ENCODE data around the gene HOMER1. TPM values are rescaled to one million over a fixed set of nuclear protein-coding genes. Genes with fewer than 3 reads are reported as not detected.
A peak's percentile ranks its signal among the peaks of the same experiment; 100 is the strongest.

Gene HOMER1
- total RNA-seq, 2 donors from 2014 or later: 2.1 to 2.2 TPM

DNA sequence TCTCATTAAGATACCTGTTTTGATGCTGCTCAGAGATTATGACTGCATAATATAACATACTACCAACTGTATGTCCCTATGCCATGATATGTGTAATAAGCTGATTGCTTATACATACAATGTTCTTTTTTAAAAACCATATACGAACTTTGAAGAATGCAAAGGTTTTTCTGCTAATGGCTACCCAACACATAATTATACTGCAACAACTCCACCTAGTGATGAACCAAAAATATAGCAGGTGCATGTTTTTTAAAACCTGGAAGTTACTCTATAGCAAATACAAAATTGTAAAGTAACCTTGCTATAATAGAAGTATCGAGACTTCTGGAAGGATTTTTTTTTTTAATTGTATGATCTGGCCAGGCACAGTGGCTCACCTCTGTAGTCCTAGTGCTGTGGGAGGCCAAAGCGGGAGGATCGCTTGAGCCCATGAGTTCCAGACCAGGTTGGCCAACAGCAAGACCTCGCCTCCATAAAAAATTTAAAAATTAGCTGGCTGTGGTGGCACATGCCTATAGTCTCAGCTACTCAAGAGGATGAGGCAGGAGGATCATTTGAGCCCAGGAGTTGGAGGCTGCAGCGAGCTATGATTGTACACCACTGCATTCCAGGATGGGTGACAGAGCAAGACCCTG lies 49.1 kb downstream of the HOMER1 start:
- no peak overlapping the region for H3K27ac Mint-ChIP-seq
- DNase-seq (no peak), ATAC-seq (peak; percentile 50)

DNA sequence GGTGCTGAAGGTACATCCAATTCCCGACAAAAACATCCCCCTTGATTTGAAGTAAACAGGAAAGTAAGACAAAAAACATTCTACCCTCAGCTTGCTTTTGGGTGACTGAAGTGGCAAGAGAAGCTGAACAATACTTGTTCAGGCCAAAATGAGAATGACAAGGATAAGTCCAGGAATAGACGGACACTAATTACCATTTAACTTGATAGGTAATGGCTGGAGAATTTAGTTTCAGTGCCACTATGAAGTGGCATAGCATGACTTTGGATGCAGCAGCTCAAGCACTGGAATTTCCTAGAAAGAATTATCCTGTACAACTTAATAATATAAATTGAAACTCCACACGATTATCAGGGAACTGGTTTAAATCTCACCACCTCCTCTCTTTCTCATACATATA lies 49.7 kb downstream of the HOMER1 start:
- Mint-ChIP-seq H3K4me1 (peaks cover 3% of the 10 kb centered on the region), H3K27ac (no peak overlapping the region), H3K4me3 (no peak overlapping the region), H3K36me3 (ENCODE audit: low read depth) (no peaks in the 10 kb centered on the region), H3K27me3 (peaks cover 30% of the 10 kb centered on the region)
- ATAC-seq (no peak), DNase-seq (no peak)
- H3K9me3 ChIP-seq (ENCODE audit: control insufficient read depth, low read length, poor library complexity, severe bottlenecking): no peaks in the 10 kb centered on the region

More for the DNA sequence above, 49.1 kb downstream of the HOMER1 start:
- H3K4me3 Mint-ChIP-seq: no peak overlapping the region
- H3K4me1 Mint-ChIP-seq: peaks cover 3% of the 10 kb centered on the region
- peaks cover 30% of the 10 kb centered on the region for H3K27me3 Mint-ChIP-seq
- H3K36me3 Mint-ChIP-seq (ENCODE audit: low read depth): no peaks in the 10 kb centered on the region
- no peaks in the 10 kb centered on the region for H3K9me3 ChIP-seq (ENCODE audit: control insufficient read depth, low read length, poor library complexity, severe bottlenecking)

DNA sequence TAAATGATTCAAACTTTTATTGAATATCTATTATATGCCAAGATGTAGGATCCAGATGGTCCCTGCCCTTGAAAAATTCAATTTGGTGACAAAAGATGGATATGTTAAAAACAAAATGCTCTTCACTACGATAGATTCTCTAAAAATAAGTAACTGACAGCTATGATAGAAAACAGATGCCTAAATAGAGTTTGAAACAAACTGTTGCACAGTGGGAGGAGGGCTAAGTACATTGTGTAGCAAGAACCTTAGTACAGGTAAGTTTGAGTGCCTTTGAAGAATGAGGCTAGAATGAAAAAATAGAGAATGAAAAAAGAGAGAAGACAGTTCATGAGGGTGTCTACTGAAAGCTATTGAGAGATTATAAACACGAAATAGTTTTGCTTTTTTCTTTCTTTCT lies 54.3 kb downstream of the HOMER1 start:
- Mint-ChIP-seq H3K27ac (no peak overlapping the region), H3K4me3 (no peak overlapping the region), H3K27me3 (peaks cover 35% of the 10 kb centered on the region), H3K4me1 (peaks cover 2% of the 10 kb centered on the region), H3K36me3 (ENCODE audit: low read depth) (no peaks in the 10 kb centered on the region)
- DNase-seq: no peak
- no peaks in the 10 kb centered on the region for H3K9me3 ChIP-seq (ENCODE audit: control insufficient read depth, low read length, poor library complexity, severe bottlenecking)
- ATAC-seq: no peak

DNA sequence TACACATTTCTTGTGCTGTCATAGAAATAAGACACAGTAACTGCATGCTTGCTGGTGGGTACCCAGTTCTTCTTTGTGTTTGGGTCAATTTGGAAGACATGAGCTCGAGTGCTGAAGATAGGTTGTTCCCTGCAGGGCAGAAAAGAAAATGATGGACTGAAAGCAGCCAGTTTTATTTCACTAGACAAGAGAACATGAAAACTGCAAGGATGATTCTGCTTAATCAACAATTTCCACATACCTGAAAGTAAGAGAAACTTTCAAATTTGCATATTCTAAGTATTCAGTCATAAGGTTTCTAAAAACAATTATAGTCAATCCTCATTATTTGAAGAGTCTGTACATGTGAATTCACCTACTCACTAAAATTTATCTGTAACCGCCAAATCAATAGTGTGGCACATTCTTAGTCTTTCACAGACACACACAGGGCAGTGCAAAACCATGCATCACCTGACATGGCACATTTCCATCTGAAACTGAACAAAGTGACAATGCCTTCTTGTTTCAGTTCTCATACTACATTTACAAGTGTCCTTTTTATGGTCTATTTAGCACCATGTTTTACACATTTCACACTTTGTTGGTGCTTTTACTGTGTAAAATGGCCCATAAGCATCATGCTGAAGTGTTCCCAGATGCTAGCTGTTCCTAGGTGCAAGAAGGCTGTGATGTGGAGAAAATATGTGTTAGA lies 56.9 kb downstream of the HOMER1 start:
- Mint-ChIP-seq H3K27ac (no peak overlapping the region), H3K4me1 (no peaks in the 10 kb centered on the region), H3K36me3 (ENCODE audit: low read depth) (no peaks in the 10 kb centered on the region), H3K4me3 (no peak overlapping the region), H3K27me3 (peaks cover 30% of the 10 kb centered on the region)
- DNase-seq (no peak), ATAC-seq (no peak)
- no peaks in the 10 kb centered on the region for H3K9me3 ChIP-seq (ENCODE audit: control insufficient read depth, low read length, poor library complexity, severe bottlenecking)

DNA sequence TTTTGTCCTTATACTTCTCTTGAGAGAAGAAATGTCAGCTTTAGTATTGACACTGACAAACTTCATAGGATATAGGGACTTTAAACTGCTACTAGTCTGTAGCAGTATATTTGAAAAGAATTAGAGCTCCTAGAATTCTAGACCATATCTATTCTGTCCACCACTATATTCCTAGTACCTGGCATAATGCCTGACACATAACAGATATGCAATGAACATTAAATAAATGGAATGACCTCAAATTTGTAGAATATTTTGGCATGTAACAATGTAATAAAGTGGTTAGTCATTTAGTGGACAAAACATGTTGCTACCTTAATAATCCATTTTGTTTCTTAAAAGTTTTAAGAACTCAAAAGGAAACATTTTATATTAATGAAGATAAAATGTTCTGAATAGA lies 57.5 kb downstream of the HOMER1 start:
- Mint-ChIP-seq H3K4me1 (no peaks in the 10 kb centered on the region), H3K36me3 (ENCODE audit: low read depth) (no peaks in the 10 kb centered on the region), H3K27me3 (peaks cover 30% of the 10 kb centered on the region), H3K27ac (no peak overlapping the region), H3K4me3 (no peak overlapping the region)
- DNase-seq (no peak), ATAC-seq (no peak)
- no peaks in the 10 kb centered on the region for H3K9me3 ChIP-seq (ENCODE audit: control insufficient read depth, low read length, poor library complexity, severe bottlenecking)

DNA sequence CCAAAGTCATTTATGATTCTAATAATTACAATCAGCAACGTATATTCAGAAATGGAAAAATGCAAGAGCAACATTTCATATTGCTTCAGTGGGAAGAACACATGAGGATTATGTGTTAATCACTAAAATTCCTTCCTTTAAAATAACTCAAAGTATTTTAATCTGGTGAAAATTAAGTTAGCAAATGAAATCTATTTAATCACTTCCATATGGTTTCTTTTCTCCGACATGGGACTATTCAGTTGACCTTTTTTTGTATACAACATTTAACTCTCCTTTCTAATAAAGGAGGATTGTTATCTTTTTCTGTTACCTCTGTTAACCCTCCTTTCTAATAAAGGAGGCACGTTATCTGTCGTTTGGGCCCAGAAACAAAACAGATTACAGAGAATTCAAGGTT lies 59.9 kb downstream of the HOMER1 start:
- ATAC-seq (no peak), DNase-seq (no peak)
- peaks cover 19% of the 10 kb centered on the region for H3K27me3 Mint-ChIP-seq
- H3K36me3 Mint-ChIP-seq (ENCODE audit: low read depth): no peaks in the 10 kb centered on the region
- no peaks in the 10 kb centered on the region for H3K4me1 Mint-ChIP-seq
- no peak overlapping the region for H3K27ac Mint-ChIP-seq
- no peaks in the 10 kb centered on the region for H3K9me3 ChIP-seq (ENCODE audit: control insufficient read depth, low read length, poor library complexity, severe bottlenecking)
- no peak overlapping the region for H3K4me3 Mint-ChIP-seq

DNA sequence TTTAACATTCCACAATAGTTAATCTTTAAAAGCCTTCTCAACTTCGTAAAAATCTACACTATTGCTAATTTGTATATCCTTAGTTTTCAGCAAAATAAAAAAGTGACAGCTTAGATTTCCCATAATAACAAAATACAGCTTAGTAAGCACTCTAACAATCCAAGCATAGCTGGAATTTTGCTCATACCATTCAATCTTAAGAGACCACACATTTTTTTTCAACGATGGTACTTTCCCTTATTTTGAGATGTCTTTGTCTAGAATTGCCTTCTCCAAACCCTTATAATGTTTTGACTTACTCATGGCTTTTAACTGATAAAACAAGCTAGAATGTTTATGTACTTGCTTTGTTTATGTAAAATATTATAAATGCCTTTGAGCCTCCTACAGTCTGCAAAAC lies 65.6 kb downstream of the HOMER1 start:
- Mint-ChIP-seq H3K4me1 (no peaks in the 10 kb centered on the region), H3K36me3 (ENCODE audit: low read depth) (no peaks in the 10 kb centered on the region), H3K27ac (no peak overlapping the region), H3K4me3 (no peak overlapping the region), H3K27me3 (peaks cover 11% of the 10 kb centered on the region)
- no peaks in the 10 kb centered on the region for H3K9me3 ChIP-seq (ENCODE audit: control insufficient read depth, low read length, poor library complexity, severe bottlenecking)
- no peak for DNase-seq
- no peak for ATAC-seq

DNA sequence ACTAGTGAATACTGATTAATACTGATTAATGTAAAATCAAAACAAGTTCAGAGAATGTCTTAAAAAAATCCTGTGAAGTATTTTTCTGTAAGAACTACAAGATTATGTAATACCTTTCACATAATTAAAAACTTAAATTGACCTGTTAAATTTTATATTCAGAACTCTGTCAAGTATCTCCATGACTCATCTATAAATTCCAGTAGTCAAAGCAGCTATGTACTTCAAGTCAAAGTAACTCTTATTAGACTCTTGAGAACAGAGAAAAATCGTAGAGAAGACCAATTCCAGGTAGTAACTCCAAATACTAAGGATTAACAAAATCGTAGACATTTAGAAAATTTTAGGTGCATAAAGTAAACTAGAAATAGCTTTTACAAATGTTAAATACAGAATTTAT lies 77.1 kb downstream of the HOMER1 start:
- Mint-ChIP-seq H3K27ac (no peak overlapping the region), H3K36me3 (ENCODE audit: low read depth) (no peaks in the 10 kb centered on the region), H3K27me3 (no peaks in the 10 kb centered on the region), H3K4me3 (no peak overlapping the region), H3K4me1 (no peaks in the 10 kb centered on the region)
- ATAC-seq (no peak), DNase-seq (no peak)
- no peaks in the 10 kb centered on the region for H3K9me3 ChIP-seq (ENCODE audit: control insufficient read depth, low read length, poor library complexity, severe bottlenecking)

DNA sequence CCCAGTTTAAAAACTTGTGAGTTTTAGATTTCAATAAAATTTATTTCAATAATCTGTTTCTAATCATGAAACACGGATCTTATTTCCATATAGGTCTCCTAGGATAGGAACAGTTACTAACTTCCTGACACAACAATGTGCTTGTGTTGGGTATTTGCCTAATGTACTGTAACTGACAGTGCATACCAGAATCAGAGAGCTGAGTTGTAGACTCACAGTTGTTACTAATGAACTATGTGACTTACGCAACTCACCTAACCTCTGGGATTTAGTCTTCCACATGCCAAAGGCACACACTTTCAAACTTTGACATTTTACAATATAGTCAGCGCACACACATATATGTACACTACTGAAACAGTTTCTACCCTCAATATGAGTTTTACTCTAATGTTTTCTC lies 77.7 kb downstream of the HOMER1 start:
- DNase-seq (no peak), ATAC-seq (no peak)
- Mint-ChIP-seq H3K27ac (no peak overlapping the region), H3K4me3 (no peak overlapping the region), H3K36me3 (ENCODE audit: low read depth) (no peaks in the 10 kb centered on the region), H3K27me3 (no peaks in the 10 kb centered on the region), H3K4me1 (no peaks in the 10 kb centered on the region)
- H3K9me3 ChIP-seq (ENCODE audit: control insufficient read depth, low read length, poor library complexity, severe bottlenecking): no peaks in the 10 kb centered on the region

DNA sequence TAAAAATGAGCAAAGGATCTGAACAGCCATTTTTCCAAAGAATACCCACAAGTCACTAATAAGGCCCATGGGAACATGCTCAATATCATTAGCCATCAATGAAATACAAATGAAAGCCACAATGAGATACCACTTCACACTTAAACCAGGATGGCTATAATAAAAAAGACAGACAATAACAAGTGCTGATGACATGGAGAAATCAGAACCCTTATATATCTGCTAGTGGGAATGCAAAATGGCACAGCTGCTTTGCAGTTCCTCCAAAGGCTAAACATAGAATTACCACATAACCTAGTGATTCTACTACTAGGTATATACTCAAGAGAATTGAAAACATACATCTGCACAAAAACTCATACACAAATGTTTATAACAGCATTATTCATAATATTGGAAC lies 83.7 kb downstream of the HOMER1 start:
- H3K27me3 Mint-ChIP-seq: peaks cover under 1% of the 10 kb centered on the region
- no peaks in the 10 kb centered on the region for H3K9me3 ChIP-seq (ENCODE audit: control insufficient read depth, low read length, poor library complexity, severe bottlenecking)
- no peaks in the 10 kb centered on the region for H3K4me1 Mint-ChIP-seq
- H3K36me3 Mint-ChIP-seq (ENCODE audit: low read depth): no peaks in the 10 kb centered on the region
- H3K27ac Mint-ChIP-seq: no peak overlapping the region
- no peak for ATAC-seq
- DNase-seq: no peak
- no peak overlapping the region for H3K4me3 Mint-ChIP-seq

DNA sequence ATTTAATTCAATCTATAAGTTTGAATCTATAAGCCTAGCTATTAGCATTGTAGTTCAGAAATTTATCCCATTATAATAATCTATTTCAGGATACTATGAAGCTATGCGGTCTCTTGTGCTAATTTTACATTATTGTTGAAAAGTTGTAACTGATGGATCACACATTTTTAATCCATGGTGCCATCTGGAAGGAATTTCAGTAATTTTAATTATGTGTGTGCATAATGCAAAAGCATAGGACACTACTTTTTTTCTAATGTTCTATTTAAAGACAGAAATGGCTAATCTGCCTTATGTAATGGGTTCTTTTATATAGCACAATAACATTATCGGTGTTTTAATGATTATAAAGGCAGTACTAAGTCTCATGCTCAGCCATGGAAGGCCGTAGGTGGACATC lies 90.6 kb downstream of the HOMER1 start:
- DNase-seq (no peak), ATAC-seq (no peak)
- peaks cover 5% of the 10 kb centered on the region for H3K27me3 Mint-ChIP-seq
- no peaks in the 10 kb centered on the region for H3K36me3 Mint-ChIP-seq (ENCODE audit: low read depth)
- no peak overlapping the region for H3K4me3 Mint-ChIP-seq
- no peak overlapping the region for H3K27ac Mint-ChIP-seq
- H3K4me1 Mint-ChIP-seq: no peaks in the 10 kb centered on the region
- no peaks in the 10 kb centered on the region for H3K9me3 ChIP-seq (ENCODE audit: control insufficient read depth, low read length, poor library complexity, severe bottlenecking)

DNA sequence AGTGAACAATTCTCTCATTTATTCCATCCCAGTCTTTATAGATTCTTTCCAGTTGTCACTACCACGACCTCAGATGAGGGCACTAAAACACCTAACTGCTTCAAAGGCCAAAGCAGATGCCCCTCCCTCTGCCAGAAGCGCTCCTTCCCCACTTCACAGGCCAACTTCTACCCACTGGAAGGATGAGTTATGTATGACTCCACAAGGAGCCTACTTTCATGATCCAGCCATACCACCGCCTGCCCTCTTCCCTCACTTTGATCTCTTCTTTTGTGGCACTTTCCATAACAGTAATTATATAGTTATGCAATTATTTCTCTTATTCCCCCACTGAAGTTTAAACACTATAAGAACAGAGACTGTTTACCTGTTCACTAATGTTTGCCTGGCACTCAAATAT lies 93.7 kb downstream of the HOMER1 start:
- no peaks in the 10 kb centered on the region for H3K4me1 Mint-ChIP-seq
- H3K4me3 Mint-ChIP-seq: no peak overlapping the region
- H3K36me3 Mint-ChIP-seq (ENCODE audit: low read depth): no peaks in the 10 kb centered on the region
- no peak for DNase-seq
- H3K27ac Mint-ChIP-seq: no peak overlapping the region
- no peak for ATAC-seq
- H3K9me3 ChIP-seq (ENCODE audit: control insufficient read depth, low read length, poor library complexity, severe bottlenecking): no peaks in the 10 kb centered on the region
- H3K27me3 Mint-ChIP-seq: peaks cover 5% of the 10 kb centered on the region

DNA sequence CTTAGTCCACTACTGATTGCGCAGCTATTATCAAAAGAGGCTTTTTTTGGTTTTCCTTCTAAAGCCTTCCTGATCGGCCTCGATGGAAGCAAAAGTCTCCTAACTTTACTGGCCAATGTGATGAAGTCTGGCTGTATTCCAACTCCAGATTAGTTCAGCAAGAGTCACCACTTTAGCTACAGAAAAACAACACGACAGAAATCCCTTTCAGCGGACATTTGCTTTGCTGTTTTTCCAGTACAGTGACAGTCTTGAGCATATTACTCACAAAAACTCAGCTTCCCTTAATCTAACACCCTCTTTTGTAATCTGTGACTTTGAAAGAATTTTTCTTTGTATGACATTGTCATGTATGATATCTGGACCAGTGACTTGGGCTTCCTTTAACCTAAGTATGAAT lies 95.7 kb downstream of the HOMER1 start:
- H3K27ac Mint-ChIP-seq: no peak overlapping the region
- no peak for DNase-seq
- no peaks in the 10 kb centered on the region for H3K36me3 Mint-ChIP-seq (ENCODE audit: low read depth)
- no peaks in the 10 kb centered on the region for H3K27me3 Mint-ChIP-seq
- ATAC-seq: no peak
- no peaks in the 10 kb centered on the region for H3K9me3 ChIP-seq (ENCODE audit: control insufficient read depth, low read length, poor library complexity, severe bottlenecking)
- H3K4me1 Mint-ChIP-seq: no peaks in the 10 kb centered on the region
- no peak overlapping the region for H3K4me3 Mint-ChIP-seq

DNA sequence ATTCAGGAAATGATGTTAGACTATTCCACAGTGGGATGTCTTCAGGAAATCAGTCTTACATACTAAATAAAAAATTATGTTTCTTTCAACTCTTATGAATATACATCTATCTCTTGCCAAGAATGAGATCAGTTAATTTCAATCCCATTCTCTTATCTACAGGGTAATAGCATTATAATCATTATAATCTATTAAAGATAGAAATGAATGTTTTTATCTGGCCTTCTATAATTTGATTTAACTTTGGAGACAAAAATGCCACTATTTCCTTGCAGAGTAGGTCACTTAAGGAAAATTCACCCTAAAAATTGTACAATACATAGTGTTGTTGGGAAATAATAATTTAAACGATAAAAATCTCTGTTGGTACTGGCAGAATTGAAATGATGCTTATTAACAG lies 96.4 kb downstream of the HOMER1 start:
- Mint-ChIP-seq H3K27ac (no peak overlapping the region), H3K27me3 (no peaks in the 10 kb centered on the region), H3K36me3 (ENCODE audit: low read depth) (no peaks in the 10 kb centered on the region), H3K4me1 (peaks cover 5% of the 10 kb centered on the region), H3K4me3 (no peak overlapping the region)
- no peaks in the 10 kb centered on the region for H3K9me3 ChIP-seq (ENCODE audit: control insufficient read depth, low read length, poor library complexity, severe bottlenecking)
- DNase-seq (no peak), ATAC-seq (no peak)

Measured in T-helper 17 cell (primary cell).